ENCODE results near the gene COX7A2L.

DNA sequence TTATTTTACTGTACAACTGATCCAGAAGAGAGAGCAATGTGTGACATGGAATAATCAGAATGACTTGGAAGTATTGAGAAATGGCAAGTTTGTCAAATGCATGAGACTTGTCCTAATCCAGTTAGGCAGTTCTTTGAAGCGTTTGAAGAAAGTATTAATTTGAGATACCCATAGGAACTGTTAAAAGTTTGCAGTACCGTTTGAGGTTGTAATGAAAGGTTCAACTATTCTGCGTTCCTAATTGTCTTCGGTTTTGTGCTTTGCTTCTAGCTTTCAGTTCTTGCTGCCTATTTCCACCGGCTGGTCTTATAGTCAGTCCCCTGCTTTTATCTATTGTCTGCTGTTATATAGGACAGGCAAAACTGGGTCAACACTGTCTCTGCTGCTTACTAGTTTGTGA is 41.8 kb downstream of the COX7A2L start:
- TF ChIP-seq ZFP1 (CRISPR knock-in tag; IDR thresholded peaks at IDR 0.05) = no peak
- no peak for TF ChIP-seq EP300 (IDR thresholded peaks at IDR 0.05; ENCODE audit: low read length)
- no peak for TF ChIP-seq CTCF (IDR thresholded peaks at IDR 0.05 in 2 of 3, conservative IDR thresholded peaks at IDR 0.05 in 1 of 3; ENCODE audit: insufficient read depth in 2 of 3, low read depth in 1 of 3, low read length in 3 of 3)
- no peak for TF ChIP-seq NCOA6 (IDR thresholded peaks at IDR 0.05)
- TF ChIP-seq, protein P1, sequence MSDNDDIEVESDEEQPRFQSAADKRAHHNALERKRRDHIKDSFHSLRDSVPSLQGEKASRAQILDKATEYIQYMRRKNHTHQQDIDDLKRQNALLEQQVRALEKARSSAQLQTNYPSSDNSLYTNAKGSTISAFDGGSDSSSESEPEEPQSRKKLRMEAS (CRISPR knock-in tag; IDR thresholded peaks at IDR 0.05) = no peak
- no peak for TF ChIP-seq BRCA1 (IDR thresholded peaks at IDR 0.05)
- no peak for TF ChIP-seq BRCA1 (CRISPR knock-in tag; IDR thresholded peaks at IDR 0.05)
- no peak for TF ChIP-seq SIN3A (IDR thresholded peaks at IDR 0.05; ENCODE audit: borderline replicate concordance in 2 of 2, control insufficient read depth in 1 of 2, low read depth in 2 of 2, low read length in 2 of 2)
- TF ChIP-seq MXI1 (IDR thresholded peaks at IDR 0.05; ENCODE audit: low read depth, low read length) = no peak
- TF ChIP-seq, protein P2, sequence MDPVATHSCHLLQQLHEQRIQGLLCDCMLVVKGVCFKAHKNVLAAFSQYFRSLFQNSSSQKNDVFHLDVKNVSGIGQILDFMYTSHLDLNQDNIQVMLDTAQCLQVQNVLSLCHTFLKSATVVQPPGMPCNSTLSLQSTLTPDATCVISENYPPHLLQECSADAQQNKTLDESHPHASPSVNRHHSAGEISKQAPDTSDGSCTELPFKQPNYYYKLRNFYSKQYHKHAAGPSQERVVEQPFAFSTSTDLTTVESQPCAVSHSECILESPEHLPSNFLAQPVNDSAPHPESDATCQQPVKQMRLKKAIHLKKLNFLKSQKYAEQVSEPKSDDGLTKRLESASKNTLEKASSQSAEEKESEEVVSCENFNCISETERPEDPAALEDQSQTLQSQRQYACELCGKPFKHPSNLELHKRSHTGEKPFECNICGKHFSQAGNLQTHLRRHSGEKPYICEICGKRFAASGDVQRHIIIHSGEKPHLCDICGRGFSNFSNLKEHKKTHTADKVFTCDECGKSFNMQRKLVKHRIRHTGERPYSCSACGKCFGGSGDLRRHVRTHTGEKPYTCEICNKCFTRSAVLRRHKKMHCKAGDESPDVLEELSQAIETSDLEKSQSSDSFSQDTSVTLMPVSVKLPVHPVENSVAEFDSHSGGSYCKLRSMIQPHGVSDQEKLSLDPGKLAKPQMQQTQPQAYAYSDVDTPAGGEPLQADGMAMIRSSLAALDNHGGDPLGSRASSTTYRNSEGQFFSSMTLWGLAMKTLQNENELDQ (CRISPR knock-in tag; IDR thresholded peaks at IDR 0.05; ENCODE audit: borderline replicate concordance) = no peak
- no peak for TF ChIP-seq MGA (IDR thresholded peaks at IDR 0.05)
